Tibial nerve (tissue), 4 donors: Measurements from ENCODE around the gene BCAS3. TPM values are rescaled to one million over a fixed set of nuclear protein-coding genes. Genes with fewer than 3 reads are reported as not detected.

Experiments used
- DNase-seq, 2 donors: peaks; one replicate each; pipeline ENCODE4 v3.0.0-alpha.2; 2019; ENCODE audit warnings: low spot score in 2 of 2
- H3K27ac ChIP-seq, 4 donors: fragments of 200-600 bp; sonication (generic) in 3 of 4; one replicate each; pipeline ENCODE4 v1.5.1; 2017 to 2019; ENCODE audit warnings: mild to moderate bottlenecking in 1 of 4
- H3K27me3 ChIP-seq, 2 donors: fragments of 200-600 bp; sonication (generic) in 1 of 2; one replicate each; pipeline versions ENCODE4 v1.5.1 to v1.6.0; 2017 to 2019
- H3K36me3 ChIP-seq, 3 donors: fragments of 200-600 bp; sonication (generic); one replicate each; pipeline ENCODE4 v1.5.1; 2018 to 2019
- H3K4me1 ChIP-seq, 4 donors: fragments of 200-600 bp; sonication (generic) in 3 of 4; one replicate each; pipeline ENCODE4 v1.5.1; 2017 to 2019
- H3K4me3 ChIP-seq, 4 donors: fragments of 200-600 bp; sonication (generic) in 3 of 4; one replicate each; pipeline ENCODE4 v1.5.1; 2017 to 2019; ENCODE audit warnings: mild to moderate bottlenecking in 1 of 4, moderate library complexity in 1 of 4
- H3K9me3 ChIP-seq, 4 donors: fragments of 200-600 bp; sonication (generic) in 3 of 4; one replicate each; pipeline ENCODE4 v1.5.1; 2017 to 2019
- EP300 ChIP-seq, 2 donors: sonication (generic); formaldehyde crosslinking; IDR thresholded peaks; one replicate each; pipeline ENCODE4 v1.6.1; 2017; ENCODE audit warnings: antibody characterized with exemption in 2 of 2, mild to moderate bottlenecking in 1 of 2
- POLR2A ChIP-seq, 2 donors: fragments of 450-650 bp; IDR thresholded peaks; one replicate each; pipeline ENCODE4 v1.6.1; 2017; ENCODE audit warnings: antibody characterized with exemption in 2 of 2, mild to moderate bottlenecking in 2 of 2, moderate library complexity in 2 of 2
- WGBS, 2 donors: methylation state at CpG; one replicate each; pipeline ENCODE4 v1.1.5; 2018; 5-methylcytosine and 5-hydroxymethylcytosine counted together
- total RNA-seq, 4 donors: library from RNA; depleted of rRNA; stranded (reverse); fragments of >200 nt; gene quantifications; one replicate each; pipeline ENCODE4 v1.1.0, GENCODE V29; 2016
- TF ChIP-seq, protein P1 (sequence below), 5 experiments: fragments of 200-600 bp in 3 of 5; fragments of 450-650 bp in 2 of 5; sonication (generic) in 3 of 5; IDR thresholded peaks; one replicate each; pipeline ENCODE4 v1.5.1; 2016 to 2019; ENCODE audit warnings: antibody characterized with exemption in 5 of 5, mild to moderate bottlenecking in 3 of 5, moderate library complexity in 2 of 5

Gene BCAS3
- total RNA-seq, 4 donors from 2014 or later, result 26.4 to 48.1 (median 44.8) TPM

DNA sequence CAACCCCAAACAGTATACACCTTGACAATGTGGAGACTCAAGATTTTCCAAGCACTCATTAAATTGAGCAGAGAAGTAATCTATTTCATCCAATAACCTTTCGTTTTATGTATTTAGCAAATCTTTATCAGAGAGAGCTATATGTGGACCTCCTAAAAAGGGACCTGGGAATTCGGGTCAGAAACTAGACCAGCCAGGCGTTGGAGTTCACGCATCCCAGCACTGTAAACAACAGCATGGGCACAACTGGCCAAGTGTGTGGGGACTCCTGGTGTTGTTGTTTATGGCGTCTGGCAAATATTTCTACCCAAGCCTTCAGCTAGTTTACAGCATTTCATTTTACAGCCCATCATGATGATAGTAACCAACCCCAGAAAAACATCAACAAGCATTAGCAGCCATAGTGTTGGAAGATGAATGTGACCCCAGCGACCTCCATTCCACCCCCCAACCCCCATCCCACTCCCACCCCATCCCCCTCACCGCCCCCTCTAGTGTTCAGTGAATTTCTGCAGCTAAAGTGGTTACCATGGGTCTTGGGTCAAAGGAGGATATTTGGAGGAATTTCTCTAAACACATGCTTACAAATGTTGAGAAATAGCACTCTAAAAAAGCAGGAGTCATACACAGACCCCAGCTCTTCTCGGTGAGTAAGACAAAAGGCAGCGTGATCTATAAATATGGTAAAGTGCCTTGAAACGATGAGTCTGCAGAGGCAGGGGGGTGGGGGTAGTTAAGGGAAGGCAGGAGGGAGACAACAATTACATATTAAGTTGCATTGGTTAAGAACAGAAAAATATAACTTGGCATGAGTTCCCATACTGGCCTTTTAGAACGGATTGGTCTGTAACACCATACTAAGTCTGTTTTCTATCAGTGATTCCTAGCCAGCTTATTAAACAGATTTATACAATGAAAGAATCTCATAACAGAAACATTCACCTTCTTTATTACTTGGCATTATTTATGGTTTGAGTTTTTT is 630.5 kb downstream of the BCAS3 start:
- no peaks in the 10 kb centered on the region for H3K36me3 ChIP-seq
- WGBS, 2 donors, result 61 to 63% methylated on average over 11 of the region's 11 CpGs
- peak overlapping the region in 1 of 4 donors; percentile 57 for H3K27ac ChIP-seq
- no peaks in the 10 kb centered on the region for H3K27me3 ChIP-seq
- no peak for TF ChIP-seq POLR2A (IDR thresholded peaks at IDR 0.05)
- TF ChIP-seq, protein P1, sequence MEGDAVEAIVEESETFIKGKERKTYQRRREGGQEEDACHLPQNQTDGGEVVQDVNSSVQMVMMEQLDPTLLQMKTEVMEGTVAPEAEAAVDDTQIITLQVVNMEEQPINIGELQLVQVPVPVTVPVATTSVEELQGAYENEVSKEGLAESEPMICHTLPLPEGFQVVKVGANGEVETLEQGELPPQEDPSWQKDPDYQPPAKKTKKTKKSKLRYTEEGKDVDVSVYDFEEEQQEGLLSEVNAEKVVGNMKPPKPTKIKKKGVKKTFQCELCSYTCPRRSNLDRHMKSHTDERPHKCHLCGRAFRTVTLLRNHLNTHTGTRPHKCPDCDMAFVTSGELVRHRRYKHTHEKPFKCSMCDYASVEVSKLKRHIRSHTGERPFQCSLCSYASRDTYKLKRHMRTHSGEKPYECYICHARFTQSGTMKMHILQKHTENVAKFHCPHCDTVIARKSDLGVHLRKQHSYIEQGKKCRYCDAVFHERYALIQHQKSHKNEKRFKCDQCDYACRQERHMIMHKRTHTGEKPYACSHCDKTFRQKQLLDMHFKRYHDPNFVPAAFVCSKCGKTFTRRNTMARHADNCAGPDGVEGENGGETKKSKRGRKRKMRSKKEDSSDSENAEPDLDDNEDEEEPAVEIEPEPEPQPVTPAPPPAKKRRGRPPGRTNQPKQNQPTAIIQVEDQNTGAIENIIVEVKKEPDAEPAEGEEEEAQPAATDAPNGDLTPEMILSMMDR (IDR thresholded peaks at IDR 0.05), result no peak
- no peak for TF ChIP-seq EP300 (IDR thresholded peaks at IDR 0.05)
- no peak for DNase-seq
- H3K4me1 ChIP-seq, result peaks cover 0 to 16% (median 4%) of the 10 kb centered on the region in 4 donors
- H3K4me3 ChIP-seq, result no peak overlapping the region
- no peaks in the 10 kb centered on the region for H3K9me3 ChIP-seq

DNA sequence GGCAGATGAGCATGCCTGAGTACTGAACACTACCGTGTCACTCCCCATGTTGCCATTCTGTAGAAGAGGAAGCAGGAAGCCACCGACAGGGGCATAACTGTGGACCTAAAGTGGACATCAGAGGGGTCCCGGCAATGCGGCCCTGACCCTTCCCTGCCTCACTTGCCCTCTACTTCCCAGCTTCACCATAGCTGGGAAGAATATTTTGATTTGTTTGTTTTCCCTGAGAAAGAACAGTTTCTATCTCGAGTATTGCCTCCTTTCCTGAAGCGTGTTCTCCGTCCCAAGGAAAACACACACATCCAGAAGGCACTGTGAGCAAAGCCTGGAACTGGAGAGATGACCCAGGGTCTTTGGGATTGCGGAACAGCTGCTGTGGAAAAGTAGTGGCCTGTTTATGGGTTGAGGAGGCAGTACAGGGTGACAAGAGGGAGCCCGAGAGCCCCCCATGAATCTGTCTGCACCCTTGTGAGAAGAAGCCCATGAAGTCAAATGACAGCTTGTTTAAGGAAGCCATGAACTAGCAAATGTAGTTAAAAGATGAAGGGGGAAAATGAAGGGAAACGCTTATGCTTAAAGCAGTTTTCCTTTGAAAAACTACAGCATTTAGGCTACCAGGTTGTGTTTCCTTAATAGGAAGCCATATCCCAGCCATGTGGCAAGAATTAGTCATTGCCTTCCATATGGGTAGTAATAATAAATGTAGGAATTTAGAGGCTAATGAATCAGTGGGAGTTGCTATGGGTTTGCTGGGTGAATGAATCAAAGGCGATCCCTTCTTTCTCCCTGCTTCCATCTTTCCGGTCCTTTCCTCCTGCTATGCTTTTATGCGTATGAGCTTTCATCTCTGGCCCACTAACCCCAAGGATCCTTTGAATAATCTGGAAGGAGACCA is 632.0 kb downstream of the BCAS3 start:
- 84 to 87% methylated on average over 13 of the region's 13 CpGs for WGBS, 2 donors
- Histone ChIP-seq H3K9me3 (no peaks in the 10 kb centered on the region), H3K4me1 (peaks cover 0 to 30% (median 8%) of the 10 kb centered on the region in 4 donors), H3K27ac (no peak overlapping the region), H3K27me3 (no peaks in the 10 kb centered on the region), H3K36me3 (no peaks in the 10 kb centered on the region), H3K4me3 (no peak overlapping the region)
- TF ChIP-seq, protein P1 (IDR thresholded peaks at IDR 0.05), result no peak
- no peak for TF ChIP-seq EP300 (IDR thresholded peaks at IDR 0.05)
- no peak for TF ChIP-seq POLR2A (IDR thresholded peaks at IDR 0.05)
- DNase-seq, result no peak

DNA sequence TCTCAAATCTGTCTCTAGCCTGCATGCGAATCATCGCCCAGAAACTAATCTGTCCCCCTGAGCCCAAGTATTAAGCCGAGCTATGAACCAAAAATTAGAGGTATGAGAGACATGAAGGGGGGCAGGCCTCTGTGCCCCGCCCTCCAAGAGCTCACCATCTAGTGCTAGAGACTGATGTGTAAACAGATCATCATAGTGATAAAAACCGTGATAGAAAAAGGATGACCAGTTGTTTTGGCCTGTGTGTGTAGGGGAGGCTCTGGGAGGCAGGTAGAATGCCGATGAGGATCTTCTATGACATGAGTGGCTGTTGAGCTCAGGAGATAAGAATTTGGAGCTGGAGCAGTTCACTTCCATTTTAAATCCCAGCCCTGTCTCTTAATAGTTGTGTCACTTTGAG is 632.9 kb downstream of the BCAS3 start:
- Histone ChIP-seq H3K27me3 (no peaks in the 10 kb centered on the region), H3K4me3 (no peak overlapping the region), H3K27ac (no peak overlapping the region), H3K9me3 (no peaks in the 10 kb centered on the region), H3K36me3 (no peaks in the 10 kb centered on the region), H3K4me1 (peaks cover 0 to 40% (median 8%) of the 10 kb centered on the region in 4 donors)
- TF ChIP-seq, protein P1 (IDR thresholded peaks at IDR 0.05), result no peak
- TF ChIP-seq POLR2A (IDR thresholded peaks at IDR 0.05), result no peak
- TF ChIP-seq EP300 (IDR thresholded peaks at IDR 0.05), result no peak
- no peak for DNase-seq
- WGBS, 2 donors, result 96 to 98% methylated on average over 6 of the region's 6 CpGs

DNA sequence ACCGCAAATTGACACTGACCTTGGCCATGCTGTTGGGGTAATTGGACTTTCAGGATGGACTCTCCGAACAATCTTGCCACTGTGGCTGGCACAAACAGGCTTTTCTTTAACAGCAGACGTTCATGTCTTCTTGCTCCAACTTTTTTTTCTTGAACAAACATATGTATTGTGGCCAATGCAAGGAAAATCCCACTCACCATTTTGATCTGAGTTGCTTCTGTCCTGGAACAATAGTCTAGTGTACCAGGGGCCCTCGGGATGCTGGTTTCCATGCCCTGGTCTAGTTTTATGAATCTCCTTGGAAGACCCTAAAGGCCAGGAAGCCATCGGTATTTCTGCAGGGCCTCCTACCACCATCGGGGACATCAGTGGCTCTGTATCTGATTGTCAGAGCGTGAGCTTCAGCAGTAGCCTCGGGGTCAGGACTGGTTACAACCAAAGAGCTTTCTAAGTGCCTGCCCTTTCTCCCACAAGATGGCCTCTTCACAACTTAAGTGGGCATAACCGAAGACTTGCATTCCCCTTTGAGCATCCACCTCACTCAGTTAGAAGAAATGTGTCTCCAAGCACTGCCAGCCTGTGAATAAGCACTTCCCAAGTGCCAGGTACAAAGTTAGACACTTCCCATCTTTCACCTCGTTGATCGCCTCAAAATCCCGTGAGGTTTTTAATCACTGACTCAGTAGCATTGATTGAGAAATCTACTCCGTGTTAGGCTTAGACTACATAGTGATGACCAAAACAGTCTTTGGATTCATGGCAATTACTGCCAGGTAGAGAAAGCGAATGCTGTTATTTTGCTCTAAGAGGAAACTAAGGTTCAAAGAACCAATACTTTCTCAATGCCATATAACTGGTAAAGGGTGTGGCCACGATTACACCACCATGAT is 635.0 kb downstream of the BCAS3 start:
- TF ChIP-seq, protein P1 (IDR thresholded peaks at IDR 0.05), result no peak
- TF ChIP-seq EP300 (IDR thresholded peaks at IDR 0.05), result no peak
- TF ChIP-seq POLR2A (IDR thresholded peaks at IDR 0.05), result no peak
- peaks cover 0 to 40% (median 8%) of the 10 kb centered on the region in 4 donors for H3K4me1 ChIP-seq
- 64 to 68% methylated on average over 15 of the region's 15 CpGs for WGBS, 2 donors
- no peaks in the 10 kb centered on the region for H3K36me3 ChIP-seq
- DNase-seq, result no peak
- H3K27me3 ChIP-seq, result no peaks in the 10 kb centered on the region
- no peak overlapping the region for H3K4me3 ChIP-seq
- no peaks in the 10 kb centered on the region for H3K9me3 ChIP-seq
- H3K27ac ChIP-seq, result no peak overlapping the region
